ENCODE data around the gene STXBP4.
A peak's percentile ranks its signal among the peaks of the same experiment; 100 is the strongest.

The STXBP4 gene

GRCh38 chr17:54971147-54971546 is 2.6 kb downstream of the STXBP4 start:
- DNase-seq (ENCODE audit: low read depth): no peak

DNA sequence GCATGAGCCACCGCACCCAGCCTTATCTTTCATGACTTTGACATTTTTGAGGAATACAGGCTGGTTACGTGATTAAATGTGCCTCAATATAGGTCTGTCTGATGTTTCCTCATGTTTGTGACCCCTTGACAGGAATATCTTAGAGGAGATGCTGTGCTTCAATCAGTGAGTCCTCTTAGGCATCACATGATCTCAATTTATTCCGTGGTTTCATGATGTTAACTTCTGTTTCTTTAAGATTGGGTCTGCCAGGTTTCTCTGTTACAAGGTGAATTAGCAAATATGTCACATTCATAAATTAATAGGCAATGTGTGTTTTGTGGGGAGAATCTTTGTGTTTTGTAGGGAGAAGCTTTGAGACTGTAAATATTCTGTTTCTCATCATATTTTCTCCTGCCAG is 3.3 kb downstream of the STXBP4 start:
- no peak for DNase-seq (ENCODE audit: low read depth)

GRCh38 chr17:54972406-54973138 is 4.0 kb downstream of the STXBP4 start:
- no peak for DNase-seq (ENCODE audit: low read depth)

- no peak for DNase-seq (ENCODE audit: low read depth)
Measured at GRCh38 chr17:54974759-54975158, 6.2 kb downstream of the STXBP4 start.

GRCh38 chr17:54976316-54976715 is 7.8 kb downstream of the STXBP4 start:
- DNase-seq (ENCODE audit: low read depth): no peak

GRCh38 chr17:54977744-54978143 is 9.2 kb downstream of the STXBP4 start:
- DNase-seq (ENCODE audit: low read depth): no peak

DNA sequence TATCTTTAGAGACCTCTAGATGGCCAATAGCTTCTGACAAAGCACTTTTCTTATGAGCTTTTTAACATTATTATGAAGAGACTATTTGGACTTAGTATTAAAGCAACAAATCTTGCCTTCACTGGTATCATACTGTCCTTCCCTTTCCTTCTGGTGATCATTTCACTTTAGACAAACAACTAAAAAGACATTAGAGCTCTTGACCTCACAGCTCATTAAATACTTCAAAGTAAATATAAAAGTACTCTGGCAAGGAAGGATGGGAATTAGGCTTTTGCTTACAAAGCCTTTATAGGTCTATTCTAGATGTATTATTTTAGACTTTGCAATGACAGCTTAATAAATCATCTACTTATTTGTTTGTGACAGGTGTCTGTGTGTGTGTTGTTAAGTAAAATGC is 11.1 kb downstream of the STXBP4 start:
- DNase-seq (ENCODE audit: low read depth): no peak

- DNase-seq (ENCODE audit: low read depth): no peak
Measured at GRCh38 chr17:54980375-54980774, 11.8 kb downstream of the STXBP4 start.

DNA sequence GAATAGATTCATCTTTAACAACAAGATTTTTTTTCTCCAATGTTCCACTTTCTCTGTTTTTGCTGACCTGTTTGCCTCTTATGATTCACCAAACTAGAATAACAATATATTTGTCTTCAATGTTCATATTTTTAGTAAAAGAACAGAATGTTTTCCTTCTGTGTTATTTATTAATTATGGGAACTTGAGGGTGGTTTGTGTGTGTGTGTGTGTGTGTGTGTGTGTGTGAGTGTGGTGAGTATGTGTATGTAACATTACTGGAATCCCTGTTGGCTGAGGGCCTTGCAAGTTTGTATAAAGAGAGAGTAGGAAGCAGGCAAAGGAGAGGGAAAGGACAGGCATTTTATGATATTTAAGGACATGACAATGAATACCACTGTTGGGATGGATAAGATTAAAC is 13.8 kb downstream of the STXBP4 start:
- no peak for DNase-seq (ENCODE audit: low read depth)

DNA sequence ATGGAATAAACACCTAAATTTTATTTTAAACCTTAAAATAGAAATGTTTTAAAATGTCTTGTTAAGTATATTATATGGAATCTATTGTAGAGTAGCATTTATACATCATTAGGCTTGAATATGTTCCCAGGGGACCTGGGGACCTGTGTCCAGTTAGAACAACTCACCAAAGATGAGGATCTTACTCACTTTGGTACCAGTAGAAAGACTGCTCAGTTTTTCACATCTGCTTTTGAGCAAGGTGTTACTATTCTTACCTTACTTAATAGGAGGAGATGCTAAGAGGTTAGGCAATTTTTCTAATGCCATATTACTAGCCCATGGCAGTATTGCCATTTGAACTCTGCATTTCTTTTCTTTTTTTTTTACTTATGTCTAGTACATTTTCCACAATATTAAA is 14.7 kb downstream of the STXBP4 start:
- no peak for DNase-seq (ENCODE audit: low read depth)

- DNase-seq (ENCODE audit: low read depth): peak; percentile 18
Measured at GRCh38 chr17:54985476-54985875, 16.9 kb downstream of the STXBP4 start.

- no peak for DNase-seq (ENCODE audit: low read depth)
Measured at GRCh38 chr17:54990118-54990517, 21.6 kb downstream of the STXBP4 start.

- DNase-seq (ENCODE audit: low read depth): no peak
Measured at GRCh38 chr17:54991567-54991966, 23.0 kb downstream of the STXBP4 start.

DNA sequence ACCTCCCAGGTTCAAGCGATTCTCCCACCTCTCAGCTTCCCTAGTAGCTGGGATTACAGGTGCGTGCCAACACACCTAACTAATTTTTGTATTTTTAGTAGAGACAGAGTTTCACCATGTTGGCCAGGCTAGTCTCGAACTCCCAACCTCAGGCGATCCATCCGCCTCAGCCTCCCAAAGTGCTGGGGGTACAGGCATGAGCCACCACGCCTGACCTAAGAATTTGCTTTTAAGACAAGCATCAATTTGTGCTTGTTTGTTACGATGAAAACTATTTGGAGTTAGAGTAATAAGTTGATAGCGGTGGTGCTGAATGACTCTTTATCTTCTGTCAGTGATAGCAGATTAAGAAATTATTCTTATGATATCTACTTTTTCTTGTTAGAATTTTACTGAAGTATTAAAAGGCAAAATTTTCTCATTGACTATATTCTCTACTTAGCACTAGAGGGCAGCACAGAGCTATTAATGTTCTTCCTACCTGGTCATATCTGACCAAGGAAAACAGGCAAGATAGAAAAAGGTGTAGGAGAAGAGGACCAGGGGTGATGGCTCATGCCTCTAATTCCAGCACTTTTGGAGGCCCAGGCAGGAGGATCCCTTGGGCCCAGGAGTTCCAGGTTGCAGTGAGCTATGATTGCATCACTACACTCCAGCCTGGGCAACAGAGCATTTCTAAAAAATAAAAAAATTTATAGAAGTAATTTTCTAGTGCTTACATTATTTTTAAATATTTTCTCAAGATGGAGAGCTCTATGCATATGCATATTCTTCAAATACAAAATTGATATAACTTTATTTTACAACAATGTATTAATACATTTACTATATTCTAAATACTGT is 24.5 kb downstream of the STXBP4 start:
- DNase-seq (ENCODE audit: low read depth): peak; percentile 79

DNA sequence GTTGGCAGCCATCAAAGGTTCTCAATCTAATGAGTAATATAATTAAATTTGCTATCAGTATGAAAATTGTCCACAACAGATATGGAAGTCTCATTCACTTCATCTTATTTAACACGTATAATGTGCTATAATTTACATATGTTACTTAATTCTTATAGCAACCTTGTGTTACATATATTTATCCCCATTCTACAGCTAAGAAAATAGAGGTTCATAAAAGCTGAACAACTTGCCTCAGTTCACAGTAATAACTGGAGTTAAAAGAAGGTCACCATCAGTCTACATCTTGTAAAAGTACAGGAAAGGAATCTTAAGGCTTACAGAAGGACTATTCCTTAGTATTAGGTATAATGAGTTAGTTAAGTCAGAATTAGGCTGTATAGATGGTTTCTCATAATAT is 27.9 kb downstream of the STXBP4 start:
- DNase-seq (ENCODE audit: low read depth): no peak

DNA sequence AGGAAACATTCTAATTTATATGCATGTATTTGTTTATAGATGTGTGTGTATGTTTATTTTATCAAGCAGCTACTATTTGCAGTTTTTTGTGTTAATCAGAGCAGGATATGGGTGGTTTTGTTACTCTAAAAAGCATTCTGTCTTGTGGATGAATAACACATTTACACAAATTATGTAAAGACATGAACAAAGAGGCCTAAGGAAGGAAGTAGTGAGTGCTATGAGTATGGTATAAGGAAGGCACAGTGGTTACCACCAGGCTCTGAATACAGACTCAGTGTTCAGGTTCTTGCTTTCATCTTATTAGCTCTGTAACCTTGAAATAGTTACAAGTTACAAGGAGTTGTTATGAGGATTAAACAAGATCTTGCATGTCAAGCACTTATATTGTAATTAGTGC is 33.9 kb downstream of the STXBP4 start:
- DNase-seq (ENCODE audit: low read depth): no peak

DNA sequence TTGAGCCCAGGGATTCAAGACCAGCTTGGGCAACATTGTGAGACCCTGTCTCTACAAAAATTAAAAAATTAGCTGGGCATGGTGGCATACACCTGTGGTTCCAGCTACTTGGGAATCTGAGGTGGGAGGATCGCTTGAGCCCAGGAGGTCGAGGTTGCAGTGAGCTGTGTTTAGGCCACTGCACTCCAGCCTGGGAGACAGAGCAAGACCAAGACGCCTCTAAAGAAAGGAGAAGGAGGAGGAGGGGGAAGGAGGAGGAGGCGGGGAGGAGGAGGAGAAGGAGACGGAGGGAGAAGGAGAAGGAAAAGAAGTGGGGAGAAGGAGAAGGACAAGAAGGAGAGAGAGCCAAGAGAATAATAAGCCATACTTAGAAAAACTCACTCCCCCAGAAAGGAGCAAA is 35.9 kb downstream of the STXBP4 start:
- DNase-seq (ENCODE audit: low read depth): no peak

DNA sequence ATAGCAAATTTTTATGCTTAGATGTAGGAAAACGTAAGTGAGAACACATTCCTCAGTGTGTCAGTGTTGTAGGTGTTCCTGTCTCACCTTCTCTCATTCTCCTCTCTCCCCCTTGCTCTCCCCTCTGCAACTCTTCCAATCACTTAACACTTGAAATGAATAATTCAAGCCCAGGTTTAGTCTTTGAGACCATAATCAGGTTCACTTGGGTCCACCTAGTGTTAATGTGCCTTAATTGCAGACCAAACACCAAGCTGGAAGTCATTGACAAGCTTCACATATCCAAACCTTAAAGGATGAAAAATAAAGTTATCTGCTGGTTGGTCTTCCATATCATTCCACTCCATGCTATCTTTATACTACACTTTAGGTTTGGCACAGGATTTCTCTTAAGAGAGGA is 37.0 kb downstream of the STXBP4 start:
- peak; percentile 57 for DNase-seq (ENCODE audit: low read depth)

DNA sequence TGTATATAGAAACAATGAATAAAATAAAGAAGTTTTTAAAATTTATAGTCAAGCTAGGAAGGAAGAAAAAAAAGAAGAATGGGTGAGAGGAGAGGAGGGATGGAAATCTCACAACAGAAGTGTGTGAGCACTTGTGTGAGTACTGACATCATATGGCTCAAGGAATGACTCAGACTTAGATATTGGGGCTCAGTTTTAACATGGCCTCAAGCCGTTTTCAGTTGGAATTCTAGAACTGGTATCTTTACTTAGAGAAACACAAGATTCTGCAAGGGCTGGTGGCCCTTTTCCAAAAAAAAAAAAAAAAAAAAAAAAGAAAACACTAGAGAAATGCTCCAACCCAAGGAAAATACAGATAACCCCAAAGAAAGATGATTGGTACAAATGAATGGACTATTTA is 55.1 kb downstream of the STXBP4 start:
- peak; percentile 25 for DNase-seq (ENCODE audit: low read depth)

DNA sequence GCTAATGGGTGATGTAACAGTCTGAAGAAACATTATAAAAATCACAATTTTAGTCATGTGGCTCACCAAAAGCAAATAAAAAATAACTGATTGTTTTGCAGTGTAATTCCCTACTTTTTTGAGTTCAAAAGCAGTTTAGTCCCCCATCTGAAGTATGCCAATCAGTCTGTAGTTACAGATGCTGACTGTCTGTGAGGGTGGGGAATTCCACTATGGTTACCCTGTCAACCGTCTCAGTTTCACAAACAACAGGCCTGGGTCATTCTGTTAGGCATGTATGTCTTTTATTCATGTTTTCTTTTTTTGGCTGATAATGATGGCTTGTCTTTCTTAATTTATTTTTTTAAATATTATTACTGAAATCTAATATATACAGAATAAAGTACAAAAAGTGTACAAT is 69.3 kb downstream of the STXBP4 start:
- DNase-seq (ENCODE audit: low read depth): no peak

DNA sequence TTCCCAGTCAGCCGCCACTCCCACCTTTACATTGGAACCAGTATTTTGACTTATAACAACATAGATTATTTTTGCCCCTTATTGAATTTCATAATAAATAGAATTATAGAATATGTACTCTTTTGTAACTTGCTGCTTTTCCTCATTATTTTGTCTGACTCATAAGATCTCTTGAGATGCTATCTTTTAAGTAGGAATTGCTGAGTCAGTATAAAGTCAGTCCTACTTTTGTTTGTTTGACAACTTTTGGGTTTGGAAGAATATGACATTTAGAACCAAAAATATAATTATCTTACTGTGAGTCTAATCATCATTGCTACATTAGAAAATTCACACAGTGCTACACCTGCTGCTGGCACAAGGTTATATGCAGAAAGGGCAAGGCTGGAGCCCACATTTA is 69.7 kb downstream of the STXBP4 start:
- DNase-seq (ENCODE audit: low read depth): peak; percentile 18

- no peak for DNase-seq (ENCODE audit: low read depth)
Measured at GRCh38 chr17:55040611-55041010, 72.0 kb downstream of the STXBP4 start.

- peak; percentile 43 for DNase-seq (ENCODE audit: low read depth)
Measured at GRCh38 chr17:55053855-55054254, 85.3 kb downstream of the STXBP4 start.

DNA sequence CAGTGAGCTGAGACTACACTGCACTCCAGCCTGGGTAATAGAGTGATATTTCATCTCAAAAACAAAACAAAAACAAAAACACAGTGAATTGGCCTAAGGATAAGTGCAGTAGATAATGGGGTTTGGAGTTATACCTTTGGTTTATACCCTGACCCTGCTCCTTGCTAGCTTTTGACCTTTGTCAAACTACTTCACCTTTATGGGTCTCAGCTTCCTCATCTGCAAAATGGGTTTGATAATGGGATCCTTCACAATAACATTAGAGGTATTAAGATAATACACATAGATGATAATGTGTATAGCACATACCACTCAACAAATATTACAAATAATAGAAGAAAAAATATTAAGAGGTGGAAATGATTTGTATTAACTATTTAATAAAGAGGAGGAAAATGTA is 85.9 kb downstream of the STXBP4 start:
- DNase-seq (ENCODE audit: low read depth): no peak
